ACHN (cell line): ENCODE measurements around the gene SNTA1.
A peak's percentile ranks its signal among the peaks of the same experiment; 100 is the strongest.
"Not testable (repeated sequence)": the region's sequence is repeated elsewhere in the genome, so short reads cannot be mapped to it uniquely, and the experiment has no call there.

Experiments
- DNase-seq: peaks from one replicate; pipeline ENCODE4 v3.0.0-alpha.2; 2015
- in situ Hi-C: cut with HindIII; loops from 2 replicates; pipeline ENCODE4 v1.10.0; 2017; ENCODE audit warnings: low sequenced_read_pairs, low pct_ligation_motif_present, low pct_unique_long_range_greater_than_20kb

SNTA1 gene

GRCh38 chr20:33438481-33438880 is 5.1 kb downstream of the SNTA1 start:
- no peak for DNase-seq
- in situ Hi-C loops: no loop called here

GRCh38 chr20:33437141-33437911 is 6.2 kb downstream of the SNTA1 start:
- peak; percentile 12 for DNase-seq
- in situ Hi-C loops: no loop called here

- DNase-seq: no peak
- in situ Hi-C loops: no loop called here
Observed at GRCh38 chr20:33434434-33434833, 9.1 kb downstream of the SNTA1 start.

GRCh38 chr20:33433465-33434234 is 9.9 kb downstream of the SNTA1 start:
- in situ Hi-C loops: no loop called here
- DNase-seq: peak; percentile 4

- in situ Hi-C loops: no loop called here
Observed at GRCh38 chr20:33431797-33432381, 11.7 kb downstream of the SNTA1 start.

GRCh38 chr20:33423875-33424274 is 19.7 kb downstream of the SNTA1 start:
- DNase-seq, in situ Hi-C loops: not testable (repeated sequence)

More at GRCh38 chr20:33431797-33432381, 11.7 kb downstream of the SNTA1 start:
- no peak for DNase-seq

- DNase-seq: peak; percentile 15
- in situ Hi-C loops: no loop called here
Observed at GRCh38 chr20:33423141-33423834, 20.3 kb downstream of the SNTA1 start.

- DNase-seq: no peak
- in situ Hi-C loops: no loop called here
Observed at GRCh38 chr20:33419140-33419974, 24.2 kb downstream of the SNTA1 start.

GRCh38 chr20:33418033-33418432 is 25.5 kb downstream of the SNTA1 start:
- in situ Hi-C loops: no loop called here
- no peak for DNase-seq

- peak; percentile 49 for DNase-seq
Observed at GRCh38 chr20:33415948-33416347, 27.6 kb downstream of the SNTA1 start.

GRCh38 chr20:33412484-33412838 is 31.1 kb downstream of the SNTA1 start:
- in situ Hi-C loops: no loop called here
- no peak for DNase-seq

More at GRCh38 chr20:33415948-33416347, 27.6 kb downstream of the SNTA1 start:
- in situ Hi-C loops: no loop called here

GRCh38 chr20:33411711-33412483 is 31.7 kb downstream of the SNTA1 start:
- no peak for DNase-seq
- in situ Hi-C loops: no loop called here

GRCh38 chr20:33411242-33411641 is 32.3 kb downstream of the SNTA1 start:
- in situ Hi-C loops: no loop called here
- no peak for DNase-seq

- in situ Hi-C loops: no loop called here
- no peak for DNase-seq
Observed at GRCh38 chr20:33410081-33410742, 33.4 kb downstream of the SNTA1 start.

GRCh38 chr20:33408716-33409654 is 34.6 kb downstream of the SNTA1 start:
- no peak for DNase-seq
- in situ Hi-C loops: no loop called here

- in situ Hi-C loops: no loop called here
- no peak for DNase-seq
Observed at GRCh38 chr20:33408313-33408712, 35.2 kb downstream of the SNTA1 start.
